GM12878 (cell line): ENCODE measurements around the gene MRPL49. TPM values are rescaled to one million over a fixed set of nuclear protein-coding genes. Genes with fewer than 3 reads are reported as not detected.

ENCODE experiments used
- ATAC-seq: fragments of 200-7000 bp; cut with Tn5 transposase; 3 replicates; pipeline ENCODE4 v1.9.1; 2020; ENCODE audit warnings: mild to moderate bottlenecking, moderate library complexity
- BruUV-seq: library from RNA; stranded (reverse); fragments of 400-500 nt; replicated peaks from 2 replicates; lab custom pipeline; 2021; lab: Mats Ljungman, UMichigan
- CTCF ChIA-PET: fragments of 300-600 bp; sonication (Branson Sonifier 250); formaldehyde crosslinking; extraction: SDS; loops from one replicate; lab custom pipeline; 2021; ENCODE audit warnings: inconsistent platforms; lab: Yijun Ruan, JAX
- POLR2A ChIA-PET: fragments of 350-600 bp; formaldehyde crosslinking; extraction: SDS; loops from one replicate; lab custom pipeline; 2021; ENCODE audit warnings: inconsistent platforms; lab: Charles Lee
- RAD21 ChIA-PET: fragments of 300-600 bp; sonication (Branson Sonifier 250); formaldehyde crosslinking; loops from one replicate; lab custom pipeline; 2023; ENCODE audit warnings: antibody characterized with exemption; ENCODE audit not compliant: unreplicated experiment; lab: Charles Lee
- SMC1A ChIA-PET: fragments of 300-600 bp; sonication (Branson Sonifier 250); formaldehyde crosslinking; loops from one replicate; lab custom pipeline; 2023; ENCODE audit not compliant: unreplicated experiment, uncharacterized antibody; lab: Charles Lee
- DNase-seq: peaks from one replicate; pipeline ENCODE4 v3.0.0-alpha.2; 2011; ENCODE audit warnings: low read depth, low spot score
- FAIRE-seq: peaks from 3 replicates; lab custom pipeline; 2011; peaks lifted over from hg19 to GRCh38; lab: Jason Lieb, UNC
- H2AFZ ChIP-seq: 2 replicates; pipeline ENCODE4 v1.6.0; 2011; ENCODE audit warnings: low read depth, low read length, control low read depth; ENCODE audit not compliant: control insufficient read depth
- H3K27ac ChIP-seq: 2 replicates; pipeline ENCODE4 v1.5.1; 2011; ENCODE audit warnings: control low read depth; ENCODE audit not compliant: control insufficient read depth, insufficient read depth
- H3K27me3 ChIP-seq, 2 experiments: replicated peaks in 1 of 2; 2 replicates each; pipeline versions ENCODE4 v1.6.0 to v1.6.1; 2011; ENCODE audit warnings: low read length in 1 of 2; ENCODE audit not compliant: control insufficient read depth in 2 of 2, insufficient read depth in 2 of 2
- H3K36me3 ChIP-seq, 2 experiments: 2 replicates each; pipeline ENCODE4 v1.5.1; 2011; ENCODE audit warnings: low read length in 1 of 2; ENCODE audit not compliant: control insufficient read depth in 2 of 2, insufficient read depth in 2 of 2
- H3K4me1 ChIP-seq: 2 replicates; pipeline ENCODE4 v1.6.1; 2011; ENCODE audit warnings: mild to moderate bottlenecking, low read length, moderate library complexity, mixed read lengths; ENCODE audit not compliant: control insufficient read depth, insufficient read depth
- H3K4me2 ChIP-seq: 2 replicates; pipeline ENCODE4 v1.6.0; 2011; ENCODE audit warnings: control low read depth; ENCODE audit not compliant: control insufficient read depth, insufficient read depth
- H3K4me3 ChIP-seq: fragments of 200-600 bp; sonication (generic); 2 replicates; pipeline ENCODE4 v1.5.1; 2016
- H3K79me2 ChIP-seq: 2 replicates; pipeline ENCODE4 v1.6.0; 2011; ENCODE audit warnings: low read length; ENCODE audit not compliant: control insufficient read depth, insufficient read depth
- H3K9ac ChIP-seq: 2 replicates; pipeline ENCODE4 v1.8.0; 2011; ENCODE audit warnings: low read length, control low read depth, mixed read lengths; ENCODE audit not compliant: control insufficient read depth, insufficient read depth
- H3K9me3 ChIP-seq: replicated peaks from 3 replicates; pipeline ENCODE4 v1.5.1; 2011; ENCODE audit warnings: mild to moderate bottlenecking, low read length; ENCODE audit not compliant: control insufficient read depth, insufficient read depth
- H4K20me1 ChIP-seq: 2 replicates; pipeline ENCODE4 v1.6.0; 2011; ENCODE audit not compliant: control insufficient read depth, insufficient read depth
- BRCA1 ChIP-seq: IDR thresholded peaks from 2 replicates; pipeline ENCODE4 v1.6.1; 2011; ENCODE audit warnings: low read depth, low read length, improper control_type of control experiment
- ESRRA ChIP-seq: IDR thresholded peaks from 2 replicates; pipeline ENCODE4 v1.6.1; 2012; ENCODE audit warnings: mild to moderate bottlenecking, low read length, improper control_type of control experiment
- MTA3 ChIP-seq: IDR thresholded peaks from 2 replicates; pipeline ENCODE4 v1.6.1; 2012; ENCODE audit warnings: low read length, inconsistent platforms, borderline replicate concordance
- NBN ChIP-seq: fragments of 450-650 bp; IDR thresholded peaks from 2 replicates; pipeline ENCODE4 v1.6.1; 2016
- SMAD5 ChIP-seq: IDR thresholded peaks from 2 replicates; pipeline ENCODE4 v1.6.1; 2016; ENCODE audit warnings: antibody characterized with exemption, low read depth
- SPI1 ChIP-seq: IDR thresholded peaks from 2 replicates; pipeline ENCODE4 v1.6.1; 2011; ENCODE audit warnings: low read depth, mild to moderate bottlenecking, low read length, moderate library complexity, borderline replicate concordance; ENCODE audit not compliant: insufficient read depth
- TCF12 ChIP-seq: IDR thresholded peaks from 2 replicates; pipeline ENCODE4 v1.6.1; 2011; ENCODE audit warnings: low read depth, mild to moderate bottlenecking, low read length
- TCF7 ChIP-seq: IDR thresholded peaks from 2 replicates; pipeline ENCODE4 v1.6.1; 2014; ENCODE audit warnings: antibody characterized with exemption, borderline replicate concordance
- ZNF207 ChIP-seq: fragments of 450-650 bp; IDR thresholded peaks from 2 replicates; pipeline ENCODE4 v1.6.1; 2014; ENCODE audit warnings: antibody characterized with exemption, mild to moderate bottlenecking, borderline replicate concordance
- WGBS: methylation state at CpG from one replicate; pipeline ENCODE4 v1.1.6; 2016; ENCODE audit warnings: low lambda C conversion rate; ENCODE audit not compliant: insufficient replicate concordance, insufficient coverage; ENCODE audit errors: missing lambda C conversion rate; 5-methylcytosine and 5-hydroxymethylcytosine counted together
- in situ Hi-C: fragments of 300-500 bp; cut with MboI; formaldehyde crosslinking; loops from 9 replicates; pipeline ENCODE4 v1.14.3; 2018; ENCODE audit warnings: mixed read lengths
- intact Hi-C: fragments of 100-400 bp; cut with micrococcal nuclease; formaldehyde crosslinking; loops from one replicate; pipeline ENCODE4 v1.14.2; 2022; ENCODE audit not compliant: unreplicated experiment
- polyA plus RNA-seq, 11 experiments: library from polyadenylated mRNA; depleted of rRNA in 4 of 11; unstranded in 6 of 11; stranded (reverse) in 5 of 11; fragments of >200 nt; fragmentation: Nextera tagmentation in 4 of 11; fragmentation: Illumina TruSeq in 1 of 11; extraction: Ambion mirVana in 4 of 11; extraction: Trizol in 1 of 11; gene quantifications; 1 replicate in 1 of 11; 2 replicates in 10 of 11; pipeline versions ENCODE4 v1.2.1 to v1.2.3, GENCODE V29; 2011 to 2016; ENCODE audit warnings: inconsistent platforms in 2 of 11, missing spikeins in 2 of 11, low read depth in 1 of 11
- total RNA-seq, 4 experiments: library from RNA; depleted of rRNA in 3 of 4; stranded (reverse); fragments of >200 nt in 3 of 4; fragmentation: Illumina TruSeq in 1 of 4; extraction: Trizol in 1 of 4; gene quantifications; 2 replicates each; pipeline versions ENCODE4 v1.2.1 to v1.2.3, GENCODE V29; 2013 to 2021
- TF ChIP-seq, protein P1 (sequence below): fragments of 450-650 bp; formaldehyde crosslinking; IDR thresholded peaks from 2 replicates; pipeline ENCODE4 v1.4.0; 2020; ENCODE audit warnings: mild to moderate bottlenecking, moderate library complexity
- TF ChIP-seq, protein P2 (sequence below): IDR thresholded peaks from 2 replicates; pipeline ENCODE4 v1.6.1; 2012; ENCODE audit warnings: low read length, inconsistent platforms
- TF ChIP-seq, protein P3 (sequence below): fragments of 450-650 bp; IDR thresholded peaks from 2 replicates; pipeline ENCODE4 v1.6.1; 2018; ENCODE audit warnings: borderline replicate concordance, mild to moderate bottlenecking; ENCODE audit not compliant: partially characterized antibody
- TF ChIP-seq, protein P4 (sequence below): fragments of 450-650 bp; IDR thresholded peaks from 2 replicates; pipeline ENCODE4 v1.6.1; 2016; ENCODE audit warnings: mild to moderate bottlenecking
- TF ChIP-seq, protein P5 (sequence below): fragments of 450-650 bp; IDR thresholded peaks from 2 replicates; pipeline ENCODE4 v1.6.1; 2017; ENCODE audit warnings: mild to moderate bottlenecking, low read depth, inconsistent platforms; ENCODE audit not compliant: poor library complexity, severe bottlenecking

Gene MRPL49
- total and polyA plus RNA-seq, 10 of the 15 experiments (the other 5 are each of a cell fraction or from before 2014, with no cell fraction given) = 42.0 to 116 (median 71.7) TPM

DNA sequence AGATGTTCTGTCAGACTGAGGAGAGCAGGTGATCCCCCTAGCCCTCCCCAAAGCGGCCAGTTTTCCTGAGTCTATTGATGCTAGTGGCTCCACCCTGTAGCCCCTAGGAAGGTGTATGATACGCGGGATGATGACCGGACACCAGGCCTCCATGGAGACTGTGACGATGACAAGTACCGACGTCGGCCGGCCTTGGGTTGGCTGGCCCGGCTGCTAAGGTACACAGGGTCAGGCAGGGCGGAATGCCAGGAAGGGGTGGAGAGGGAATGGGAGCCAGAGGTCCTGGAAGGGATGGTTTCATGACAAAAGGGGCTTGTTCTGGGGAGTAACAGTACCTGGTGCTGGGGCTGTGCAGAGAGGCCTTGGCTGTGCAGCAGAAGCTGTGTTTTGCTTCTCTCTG, 34.9 kb upstream of the MRPL49 start:
- RAD21 ChIA-PET = no interaction called here
- peaks cover 26% of the 10 kb centered on the region for H3K79me2 ChIP-seq
- POLR2A ChIA-PET = no interaction called here
- H2AFZ ChIP-seq = no peak overlapping the region
- H3K36me3 ChIP-seq = peaks cover 5 to 11% of the 10 kb centered on the region in 2 experiments
- H3K27me3 ChIP-seq = no peaks in the 10 kb centered on the region
- DNase-seq (no peak), FAIRE-seq (no peak), ATAC-seq (no peak)
- CTCF ChIA-PET = no interaction called here
- H3K27ac ChIP-seq = no peak overlapping the region
- no peaks in the 10 kb centered on the region for H4K20me1 ChIP-seq
- BruUV-seq = no TSS peak
- intact Hi-C loops = no loop called here
- 90% methylated on average over 11 of the region's 11 CpGs for WGBS
- H3K4me2 ChIP-seq = no peak overlapping the region
- H3K4me3 ChIP-seq = no peak overlapping the region
- H3K4me1 ChIP-seq = peaks cover 7% of the 10 kb centered on the region
- in situ Hi-C loops = no loop called here
- H3K9ac ChIP-seq = no peak overlapping the region
- SMC1A ChIA-PET = no interaction called here
- no peaks in the 10 kb centered on the region for H3K9me3 ChIP-seq
- TF ChIP-seq SPI1 (no peak), TCF7 (no peak), BRCA1 (no peak), TCF12 (no peak), SMAD5 (no peak), MTA3 (no peak), ZNF207 (no peak), NBN (no peak), ESRRA (no peak)
- TF ChIP-seq, protein P1, sequence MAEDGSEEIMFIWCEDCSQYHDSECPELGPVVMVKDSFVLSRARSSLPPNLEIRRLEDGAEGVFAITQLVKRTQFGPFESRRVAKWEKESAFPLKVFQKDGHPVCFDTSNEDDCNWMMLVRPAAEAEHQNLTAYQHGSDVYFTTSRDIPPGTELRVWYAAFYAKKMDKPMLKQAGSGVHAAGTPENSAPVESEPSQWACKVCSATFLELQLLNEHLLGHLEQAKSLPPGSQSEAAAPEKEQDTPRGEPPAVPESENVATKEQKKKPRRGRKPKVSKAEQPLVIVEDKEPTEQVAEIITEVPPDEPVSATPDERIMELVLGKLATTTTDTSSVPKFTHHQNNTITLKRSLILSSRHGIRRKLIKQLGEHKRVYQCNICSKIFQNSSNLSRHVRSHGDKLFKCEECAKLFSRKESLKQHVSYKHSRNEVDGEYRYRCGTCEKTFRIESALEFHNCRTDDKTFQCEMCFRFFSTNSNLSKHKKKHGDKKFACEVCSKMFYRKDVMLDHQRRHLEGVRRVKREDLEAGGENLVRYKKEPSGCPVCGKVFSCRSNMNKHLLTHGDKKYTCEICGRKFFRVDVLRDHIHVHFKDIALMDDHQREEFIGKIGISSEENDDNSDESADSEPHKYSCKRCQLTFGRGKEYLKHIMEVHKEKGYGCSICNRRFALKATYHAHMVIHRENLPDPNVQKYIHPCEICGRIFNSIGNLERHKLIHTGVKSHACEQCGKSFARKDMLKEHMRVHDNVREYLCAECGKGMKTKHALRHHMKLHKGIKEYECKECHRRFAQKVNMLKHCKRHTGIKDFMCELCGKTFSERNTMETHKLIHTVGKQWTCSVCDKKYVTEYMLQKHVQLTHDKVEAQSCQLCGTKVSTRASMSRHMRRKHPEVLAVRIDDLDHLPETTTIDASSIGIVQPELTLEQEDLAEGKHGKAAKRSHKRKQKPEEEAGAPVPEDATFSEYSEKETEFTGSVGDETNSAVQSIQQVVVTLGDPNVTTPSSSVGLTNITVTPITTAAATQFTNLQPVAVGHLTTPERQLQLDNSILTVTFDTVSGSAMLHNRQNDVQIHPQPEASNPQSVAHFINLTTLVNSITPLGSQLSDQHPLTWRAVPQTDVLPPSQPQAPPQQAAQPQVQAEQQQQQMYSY = no peak
- TF ChIP-seq, protein P2, sequence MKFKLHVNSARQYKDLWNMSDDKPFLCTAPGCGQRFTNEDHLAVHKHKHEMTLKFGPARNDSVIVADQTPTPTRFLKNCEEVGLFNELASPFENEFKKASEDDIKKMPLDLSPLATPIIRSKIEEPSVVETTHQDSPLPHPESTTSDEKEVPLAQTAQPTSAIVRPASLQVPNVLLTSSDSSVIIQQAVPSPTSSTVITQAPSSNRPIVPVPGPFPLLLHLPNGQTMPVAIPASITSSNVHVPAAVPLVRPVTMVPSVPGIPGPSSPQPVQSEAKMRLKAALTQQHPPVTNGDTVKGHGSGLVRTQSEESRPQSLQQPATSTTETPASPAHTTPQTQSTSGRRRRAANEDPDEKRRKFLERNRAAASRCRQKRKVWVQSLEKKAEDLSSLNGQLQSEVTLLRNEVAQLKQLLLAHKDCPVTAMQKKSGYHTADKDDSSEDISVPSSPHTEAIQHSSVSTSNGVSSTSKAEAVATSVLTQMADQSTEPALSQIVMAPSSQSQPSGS = no peak
- TF ChIP-seq, protein P3, sequence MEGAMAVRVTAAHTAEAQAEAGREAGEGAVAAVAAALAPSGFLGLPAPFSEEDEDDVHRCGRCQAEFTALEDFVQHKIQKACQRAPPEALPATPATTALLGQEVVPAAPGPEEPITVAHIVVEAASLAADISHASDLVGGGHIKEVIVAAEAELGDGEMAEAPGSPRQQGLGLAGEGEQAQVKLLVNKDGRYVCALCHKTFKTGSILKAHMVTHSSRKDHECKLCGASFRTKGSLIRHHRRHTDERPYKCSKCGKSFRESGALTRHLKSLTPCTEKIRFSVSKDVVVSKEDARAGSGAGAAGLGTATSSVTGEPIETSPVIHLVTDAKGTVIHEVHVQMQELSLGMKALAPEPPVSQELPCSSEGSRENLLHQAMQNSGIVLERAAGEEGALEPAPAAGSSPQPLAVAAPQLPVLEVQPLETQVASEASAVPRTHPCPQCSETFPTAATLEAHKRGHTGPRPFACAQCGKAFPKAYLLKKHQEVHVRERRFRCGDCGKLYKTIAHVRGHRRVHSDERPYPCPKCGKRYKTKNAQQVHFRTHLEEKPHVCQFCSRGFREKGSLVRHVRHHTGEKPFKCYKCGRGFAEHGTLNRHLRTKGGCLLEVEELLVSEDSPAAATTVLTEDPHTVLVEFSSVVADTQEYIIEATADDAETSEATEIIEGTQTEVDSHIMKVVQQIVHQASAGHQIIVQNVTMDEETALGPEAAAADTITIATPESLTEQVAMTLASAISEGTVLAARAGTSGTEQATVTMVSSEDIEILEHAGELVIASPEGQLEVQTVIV = no peak
- TF ChIP-seq, protein P4, sequence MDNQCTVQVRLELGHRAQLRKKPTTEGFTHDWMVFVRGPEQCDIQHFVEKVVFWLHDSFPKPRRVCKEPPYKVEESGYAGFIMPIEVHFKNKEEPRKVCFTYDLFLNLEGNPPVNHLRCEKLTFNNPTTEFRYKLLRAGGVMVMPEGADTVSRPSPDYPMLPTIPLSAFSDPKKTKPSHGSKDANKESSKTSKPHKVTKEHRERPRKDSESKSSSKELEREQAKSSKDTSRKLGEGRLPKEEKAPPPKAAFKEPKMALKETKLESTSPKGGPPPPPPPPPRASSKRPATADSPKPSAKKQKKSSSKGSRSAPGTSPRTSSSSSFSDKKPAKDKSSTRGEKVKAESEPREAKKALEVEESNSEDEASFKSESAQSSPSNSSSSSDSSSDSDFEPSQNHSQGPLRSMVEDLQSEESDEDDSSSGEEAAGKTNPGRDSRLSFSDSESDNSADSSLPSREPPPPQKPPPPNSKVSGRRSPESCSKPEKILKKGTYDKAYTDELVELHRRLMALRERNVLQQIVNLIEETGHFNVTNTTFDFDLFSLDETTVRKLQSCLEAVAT = no peak
- TF ChIP-seq, protein P5, sequence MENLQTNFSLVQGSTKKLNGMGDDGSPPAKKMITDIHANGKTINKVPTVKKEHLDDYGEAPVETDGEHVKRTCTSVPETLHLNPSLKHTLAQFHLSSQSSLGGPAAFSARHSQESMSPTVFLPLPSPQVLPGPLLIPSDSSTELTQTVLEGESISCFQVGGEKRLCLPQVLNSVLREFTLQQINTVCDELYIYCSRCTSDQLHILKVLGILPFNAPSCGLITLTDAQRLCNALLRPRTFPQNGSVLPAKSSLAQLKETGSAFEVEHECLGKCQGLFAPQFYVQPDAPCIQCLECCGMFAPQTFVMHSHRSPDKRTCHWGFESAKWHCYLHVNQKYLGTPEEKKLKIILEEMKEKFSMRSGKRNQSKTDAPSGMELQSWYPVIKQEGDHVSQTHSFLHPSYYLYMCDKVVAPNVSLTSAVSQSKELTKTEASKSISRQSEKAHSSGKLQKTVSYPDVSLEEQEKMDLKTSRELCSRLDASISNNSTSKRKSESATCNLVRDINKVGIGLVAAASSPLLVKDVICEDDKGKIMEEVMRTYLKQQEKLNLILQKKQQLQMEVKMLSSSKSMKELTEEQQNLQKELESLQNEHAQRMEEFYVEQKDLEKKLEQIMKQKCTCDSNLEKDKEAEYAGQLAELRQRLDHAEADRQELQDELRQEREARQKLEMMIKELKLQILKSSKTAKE = no peak
